ENCODE measurements around the gene UGT1A8. TPM values are rescaled to one million over a fixed set of nuclear protein-coding genes. Genes with fewer than 3 reads are reported as not detected.

Gene UGT1A8
- total RNA-seq, 1 experiment from 2014 or later, result not detected

GRCh38 chr2:233692648-233693047 lies 75.2 kb downstream of the UGT1A8 start, which contains the start of gene UGT1A6:
Gene UGT1A6, plus strand, starts transcription at chr2:233692890. Its CDS starts 115 bp downstream, at chr2:233693005.
- intact Hi-C loops (cut with micrococcal nuclease; ENCODE audit: unreplicated experiment), result loop anchor here (5.0 kb wide), 3 partner anchors 70 to 205 kb away; partner anchors contain the start of genes UGT1A1 and USP40
- no peaks in the 10 kb centered on the region for H3K9me3 Mint-ChIP-seq (ENCODE audit: low read depth, unreplicated experiment)
- no peaks in the 10 kb centered on the region for H3K27me3 Mint-ChIP-seq (ENCODE audit: unreplicated experiment)
- peaks cover 87% of the 10 kb centered on the region for H3K4me1 Mint-ChIP-seq (ENCODE audit: low read depth, unreplicated experiment)
- BruUV-seq (replicated peaks), result no TSS peak
- DNase-seq, result peak; percentile 21
- no peak for TF ChIP-seq CTCF (IDR thresholded peaks at IDR 0.05; ENCODE audit: unreplicated experiment)
- H3K36me3 Mint-ChIP-seq (ENCODE audit: insufficient read depth, unreplicated experiment), result peaks cover 71% of the 10 kb centered on the region
- peak within 1 kb of the TSS; percentile 81 for H3K4me3 Mint-ChIP-seq (ENCODE audit: low read depth, unreplicated experiment)
- CTCF ChIA-PET, result interaction anchor here (1.6 kb wide), 1 partner anchor 13 kb away, joined by 7 read pairs; no protein-coding TSS in a partner anchor
- peak within 1 kb of the TSS; percentile 65 for H3K27ac Mint-ChIP-seq (ENCODE audit: unreplicated experiment)

GRCh38 chr2:233693963-233694362 lies 76.5 kb downstream of the UGT1A8 start:
- Mint-ChIP-seq H3K4me3 (ENCODE audit: low read depth, unreplicated experiment) (peak overlapping the region; percentile 81), H3K27ac (ENCODE audit: unreplicated experiment) (peak overlapping the region; percentile 65)

GRCh38 chr2:233698740-233699139 lies 81.3 kb downstream of the UGT1A8 start:
- peaks cover 89% of the 10 kb centered on the region for H3K4me1 Mint-ChIP-seq (ENCODE audit: low read depth, unreplicated experiment)
- no peaks in the 10 kb centered on the region for H3K9me3 Mint-ChIP-seq (ENCODE audit: low read depth, unreplicated experiment)
- CTCF ChIA-PET, result no interaction called here
- H3K36me3 Mint-ChIP-seq (ENCODE audit: insufficient read depth, unreplicated experiment), result peaks cover 59% of the 10 kb centered on the region
- H3K4me3 Mint-ChIP-seq (ENCODE audit: low read depth, unreplicated experiment), result peak overlapping the region; percentile 65
- H3K27me3 Mint-ChIP-seq (ENCODE audit: unreplicated experiment), result no peaks in the 10 kb centered on the region
- peak; percentile 21 for DNase-seq
- no peak for TF ChIP-seq CTCF (IDR thresholded peaks at IDR 0.05; ENCODE audit: unreplicated experiment)
- BruUV-seq (replicated peaks), result no TSS peak
- intact Hi-C loops (cut with micrococcal nuclease; ENCODE audit: unreplicated experiment), result no loop called here
- H3K27ac Mint-ChIP-seq (ENCODE audit: unreplicated experiment), result peak overlapping the region; percentile 65

More at GRCh38 chr2:233693963-233694362, 76.5 kb downstream of the UGT1A8 start:
- no peak for TF ChIP-seq CTCF (IDR thresholded peaks at IDR 0.05; ENCODE audit: unreplicated experiment)
- intact Hi-C loops (cut with micrococcal nuclease; ENCODE audit: unreplicated experiment), result loop anchor here (5.0 kb wide), 3 partner anchors 68 to 207 kb away; partner anchors contain the start of genes UGT1A1 and USP40
- H3K9me3 Mint-ChIP-seq (ENCODE audit: low read depth, unreplicated experiment), result no peaks in the 10 kb centered on the region
- no peaks in the 10 kb centered on the region for H3K27me3 Mint-ChIP-seq (ENCODE audit: unreplicated experiment)
- CTCF ChIA-PET, result no interaction called here
- H3K36me3 Mint-ChIP-seq (ENCODE audit: insufficient read depth, unreplicated experiment), result peaks cover 77% of the 10 kb centered on the region
- BruUV-seq (replicated peaks), result no TSS peak
- H3K4me1 Mint-ChIP-seq (ENCODE audit: low read depth, unreplicated experiment), result peaks cover 80% of the 10 kb centered on the region
- peak; percentile 26 for DNase-seq

- BruUV-seq (replicated peaks), result no TSS peak
- H3K4me3 Mint-ChIP-seq (ENCODE audit: low read depth, unreplicated experiment), result peak overlapping the region; percentile 65
- H3K9me3 Mint-ChIP-seq (ENCODE audit: low read depth, unreplicated experiment), result no peaks in the 10 kb centered on the region
- H3K27ac Mint-ChIP-seq (ENCODE audit: unreplicated experiment), result peak overlapping the region; percentile 65
- intact Hi-C loops (cut with micrococcal nuclease; ENCODE audit: unreplicated experiment), result loop anchor here (10.0 kb wide), 1 partner anchor 135 kb away; no protein-coding TSS in a partner anchor
- peaks cover 57% of the 10 kb centered on the region for H3K36me3 Mint-ChIP-seq (ENCODE audit: insufficient read depth, unreplicated experiment)
- no peak for DNase-seq
- peaks cover 89% of the 10 kb centered on the region for H3K4me1 Mint-ChIP-seq (ENCODE audit: low read depth, unreplicated experiment)
- CTCF ChIA-PET, result interaction anchor here (1.2 kb wide), 1 partner anchor 8 kb away, joined by 4 read pairs; no protein-coding TSS in a partner anchor
- H3K27me3 Mint-ChIP-seq (ENCODE audit: unreplicated experiment), result no peaks in the 10 kb centered on the region
- no peak for TF ChIP-seq CTCF (IDR thresholded peaks at IDR 0.05; ENCODE audit: unreplicated experiment)
Observed at GRCh38 chr2:233699424-233700027, 82.1 kb downstream of the UGT1A8 start.
